ENCODE results near the gene PANK3. TPM values are rescaled to one million over a fixed set of nuclear protein-coding genes. Genes with fewer than 3 reads are reported as not detected.

The PANK3 gene
- total RNA-seq, 6 experiments from 2014 or later: 30.1 to 85.4 (median 46.3) TPM

DNA sequence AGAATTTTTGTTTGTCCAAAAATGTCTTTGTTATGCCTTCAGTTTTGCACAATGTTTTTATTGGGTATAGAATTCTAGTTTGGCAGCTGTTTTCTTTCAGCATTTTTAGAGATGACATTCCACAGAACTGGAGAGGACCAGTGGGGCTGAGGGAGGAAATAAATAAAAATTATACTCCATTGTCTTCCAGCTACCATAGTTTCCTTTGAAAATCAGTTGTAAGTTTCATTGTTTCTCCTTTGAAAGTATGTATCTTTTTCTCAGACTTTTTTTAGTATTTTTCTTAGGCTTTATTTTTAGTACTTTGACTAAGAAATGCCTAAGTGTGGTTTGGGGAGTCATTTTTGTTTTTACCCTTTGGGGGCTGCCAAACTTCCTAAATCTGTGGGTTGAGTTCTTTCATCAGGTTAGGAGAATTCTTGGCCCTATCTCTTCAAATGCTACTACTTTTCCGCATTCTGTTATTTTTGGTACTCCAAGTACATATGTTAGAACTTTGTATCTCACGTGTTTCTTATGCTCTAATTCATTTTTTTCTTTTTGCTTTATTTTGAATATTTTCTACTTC, 65.2 kb downstream of the PANK3 start:
- TF ChIP-seq POLR2A (IDR thresholded peaks at IDR 0.05): no peak
- TF ChIP-seq, protein P1, sequence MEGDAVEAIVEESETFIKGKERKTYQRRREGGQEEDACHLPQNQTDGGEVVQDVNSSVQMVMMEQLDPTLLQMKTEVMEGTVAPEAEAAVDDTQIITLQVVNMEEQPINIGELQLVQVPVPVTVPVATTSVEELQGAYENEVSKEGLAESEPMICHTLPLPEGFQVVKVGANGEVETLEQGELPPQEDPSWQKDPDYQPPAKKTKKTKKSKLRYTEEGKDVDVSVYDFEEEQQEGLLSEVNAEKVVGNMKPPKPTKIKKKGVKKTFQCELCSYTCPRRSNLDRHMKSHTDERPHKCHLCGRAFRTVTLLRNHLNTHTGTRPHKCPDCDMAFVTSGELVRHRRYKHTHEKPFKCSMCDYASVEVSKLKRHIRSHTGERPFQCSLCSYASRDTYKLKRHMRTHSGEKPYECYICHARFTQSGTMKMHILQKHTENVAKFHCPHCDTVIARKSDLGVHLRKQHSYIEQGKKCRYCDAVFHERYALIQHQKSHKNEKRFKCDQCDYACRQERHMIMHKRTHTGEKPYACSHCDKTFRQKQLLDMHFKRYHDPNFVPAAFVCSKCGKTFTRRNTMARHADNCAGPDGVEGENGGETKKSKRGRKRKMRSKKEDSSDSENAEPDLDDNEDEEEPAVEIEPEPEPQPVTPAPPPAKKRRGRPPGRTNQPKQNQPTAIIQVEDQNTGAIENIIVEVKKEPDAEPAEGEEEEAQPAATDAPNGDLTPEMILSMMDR (IDR thresholded peaks at IDR 0.05): no peak
- intact Hi-C loops (cut with DNase I): no loop called here
- Histone ChIP-seq H3K36me3 (peaks cover 0 to 79% (median 41%) of the 10 kb centered on the region in 4 donors), H3K27me3 (no peaks in the 10 kb centered on the region), H3K27ac (no peak overlapping the region), H3K4me1 (no peaks in the 10 kb centered on the region), H3K4me3 (no peak overlapping the region), H3K9me3 (no peaks in the 10 kb centered on the region)
- 95% methylated on average over 2 of the region's 2 CpGs for WGBS (ENCODE audit: insufficient coverage, low coverage, low lambda C conversion rate, missing lambda C conversion rate)
- DNase-seq (no peak), ATAC-seq (no peak)

DNA sequence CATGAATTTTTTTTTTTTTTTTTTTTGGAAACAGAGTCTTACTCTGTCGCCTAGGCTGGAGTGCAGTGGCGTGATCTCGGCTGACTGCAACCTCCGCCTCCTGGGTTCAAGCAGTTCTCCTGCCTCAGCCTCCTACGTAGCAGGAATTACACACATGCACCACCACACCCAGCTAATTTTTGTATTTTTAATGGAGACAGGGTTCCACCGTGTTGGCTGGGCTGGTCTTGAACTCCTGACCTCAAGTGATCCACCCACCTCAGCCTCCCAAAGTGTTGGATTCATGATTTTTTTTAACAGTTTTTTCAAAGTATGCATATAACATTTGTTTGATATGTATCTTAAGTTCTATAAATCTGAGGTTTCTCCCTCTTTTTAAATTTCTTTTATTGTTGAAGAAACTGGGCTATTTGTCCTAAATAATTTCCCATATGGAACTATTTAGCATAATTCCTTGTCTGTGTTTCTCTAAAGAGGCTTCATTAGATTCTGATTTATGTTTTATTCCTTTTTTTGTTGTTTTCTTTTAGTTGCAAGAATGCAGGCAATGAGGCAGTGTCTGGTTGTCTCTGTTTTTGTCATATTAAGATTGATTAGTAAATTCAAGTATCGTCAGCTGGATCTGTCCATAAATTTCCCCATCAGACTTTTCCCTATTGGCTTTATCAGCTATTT, 76.5 kb downstream of the PANK3 start:
- ATAC-seq: no peak

More for the DNA sequence above, 76.5 kb downstream of the PANK3 start:
- Histone ChIP-seq H3K36me3 (peaks cover 0 to 75% (median 19%) of the 10 kb centered on the region in 4 donors), H3K27me3 (no peaks in the 10 kb centered on the region), H3K9me3 (no peaks in the 10 kb centered on the region), H3K4me3 (no peak overlapping the region), H3K4me1 (no peaks in the 10 kb centered on the region), H3K27ac (no peak overlapping the region)
- intact Hi-C loops (cut with DNase I): no loop called here
- DNase-seq: no peak
- WGBS (ENCODE audit: insufficient coverage, low coverage, low lambda C conversion rate, missing lambda C conversion rate): 83% methylated on average over 7 of the region's 7 CpGs
- TF ChIP-seq, protein P1 (IDR thresholded peaks at IDR 0.05): no peak
- TF ChIP-seq POLR2A (IDR thresholded peaks at IDR 0.05): no peak

Small RNAs within 50 kb of the gene (microRNA-seq; reads per million reads assigned to microRNA genes)
- gene MIR103A1 (0 reads per million in 2 donors), gene MIR103B1 (0 reads per million in 2 donors)

Small RNAs within 50 kb of the gene (small RNA-seq; reads per million reads assigned to genes)
- 0.10 to 0.26 reads per million in 2 experiments for gene MIR103A1

Other genes starting within 250 kb of the PANK3 start
- gene RARS1, start 92.9 kb downstream of the PANK3 start, total RNA-seq: 10 to 100 TPM; 25.7 to 41.1 (median 38.9) TPM
- gene FBLL1, start 50.1 kb downstream of the PANK3 start, total RNA-seq: under 1 TPM in 3 of 6 experiments, not detected in 3; 0.26 to 0.49 (median 0.38) TPM